Panc1 (cell line): ENCODE measurements around the gene TMSB10.

ENCODE experiments used
- CTCF ChIP-seq: fragments of 450-650 bp; IDR thresholded peaks from 2 replicates; pipeline ENCODE4 v1.5.1; 2017; ENCODE audit warnings: mild to moderate bottlenecking
- POLR2AphosphoS5 ChIP-seq: IDR thresholded peaks from 2 replicates; pipeline ENCODE4 v1.6.1; 2012; ENCODE audit warnings: mild to moderate bottlenecking, low read depth, low read length, moderate library complexity
- REST ChIP-seq, 2 experiments: IDR thresholded peaks; 2 replicates each; pipeline ENCODE4 v1.6.1; 2011 to 2012; ENCODE audit warnings: low read depth in 2 of 2, control low read depth in 1 of 2, low read length in 1 of 2, mild to moderate bottlenecking in 1 of 2, moderate library complexity in 1 of 2; ENCODE audit not compliant: insufficient read depth in 1 of 2

GRCh38 chr2:84866122-84866521 is 39.3 kb upstream of the TMSB10 start:
- TF ChIP-seq CTCF (no peak), POLR2AphosphoS5 (no peak), REST (IDR thresholded peaks at IDR 0.05; ENCODE audit: insufficient read depth in 1 of 2, low read depth in 2 of 2, low read length in 1 of 2) (no peak)
